DOHH2 (cell line): ENCODE results near the gene ACSL5.

Experiments
- H3F3A ChIP-seq: fragments of 200-600 bp; sonication (generic), shearing (Covaris generic); 2 replicates; pipeline ENCODE4 v1.6.0; 2016; ENCODE audit warnings: antibody characterized with exemption, mild to moderate bottlenecking; ENCODE audit not compliant: control insufficient read depth, insufficient read depth
- H3K27ac ChIP-seq: fragments of 200-600 bp; sonication (generic); 2 replicates; pipeline ENCODE4 v1.5.1; 2014; ENCODE audit warnings: low read depth, mild to moderate bottlenecking, low read length, moderate library complexity
- H3K27me3 ChIP-seq: fragments of 200-600 bp; sonication (generic); 2 replicates; pipeline ENCODE4 v1.6.1; 2014; ENCODE audit warnings: mild to moderate bottlenecking, low read length, mixed read lengths; ENCODE audit not compliant: control insufficient read depth
- H3K36me3 ChIP-seq: fragments of 200-600 bp; sonication (generic); 2 replicates; pipeline ENCODE4 v1.6.1; 2014; ENCODE audit warnings: mild to moderate bottlenecking, low read length, moderate library complexity, mixed read lengths; ENCODE audit not compliant: control insufficient read depth
- H3K4me1 ChIP-seq: fragments of 200-600 bp; sonication (generic); 2 replicates; pipeline ENCODE4 v1.6.1; 2014; ENCODE audit warnings: mild to moderate bottlenecking, low read length, mixed read lengths; ENCODE audit not compliant: control insufficient read depth
- H3K4me2 ChIP-seq: fragments of 200-600 bp; sonication (generic); 2 replicates; pipeline ENCODE4 v1.6.0; 2014; ENCODE audit warnings: mild to moderate bottlenecking, low read length, moderate library complexity
- H3K4me3 ChIP-seq: fragments of 200-600 bp; sonication (generic); 2 replicates; pipeline ENCODE4 v1.5.1; 2014; ENCODE audit warnings: mild to moderate bottlenecking, low read length, mixed read lengths
- H3K79me2 ChIP-seq: fragments of 200-600 bp; sonication (generic); 2 replicates; pipeline ENCODE4 v1.6.1; 2014; ENCODE audit warnings: mild to moderate bottlenecking, low read length, mixed read lengths; ENCODE audit not compliant: control insufficient read depth
- H3K9me2 ChIP-seq: fragments of 200-600 bp; sonication (generic); replicated peaks from 2 replicates; pipeline ENCODE4 v1.6.1; 2014; ENCODE audit warnings: mild to moderate bottlenecking, low read length, mixed read lengths; ENCODE audit not compliant: control insufficient read depth
- H3K9me3 ChIP-seq: fragments of 200-600 bp; sonication (generic); 2 replicates; pipeline ENCODE4 v1.6.1; 2014; ENCODE audit warnings: antibody characterized with exemption, low read length, mixed read lengths; ENCODE audit not compliant: control insufficient read depth, insufficient read depth
- H4K20me1 ChIP-seq: fragments of 200-600 bp; sonication (generic); 2 replicates; pipeline ENCODE4 v1.6.0; 2014; ENCODE audit warnings: low read depth, mild to moderate bottlenecking, antibody characterized with exemption, low read length, moderate library complexity; ENCODE audit not compliant: control insufficient read depth, insufficient read depth
- EZH2phosphoT487 ChIP-seq: fragments of 200-600 bp; sonication (generic); IDR thresholded peaks from 2 replicates; pipeline ENCODE4 v1.6.1; 2017; ENCODE audit warnings: borderline replicate concordance, mild to moderate bottlenecking, antibody characterized with exemption, low read length, moderate library complexity, mixed read lengths
- TF ChIP-seq, protein P1 (sequence below): fragments of 200-600 bp; sonication (generic); IDR thresholded peaks from one replicate; pipeline ENCODE4 v1.5.1; 2014; ENCODE audit warnings: antibody characterized with exemption, mild to moderate bottlenecking, low read depth, low read length; ENCODE audit not compliant: poor library complexity, severe bottlenecking

Gene ACSL5

DNA sequence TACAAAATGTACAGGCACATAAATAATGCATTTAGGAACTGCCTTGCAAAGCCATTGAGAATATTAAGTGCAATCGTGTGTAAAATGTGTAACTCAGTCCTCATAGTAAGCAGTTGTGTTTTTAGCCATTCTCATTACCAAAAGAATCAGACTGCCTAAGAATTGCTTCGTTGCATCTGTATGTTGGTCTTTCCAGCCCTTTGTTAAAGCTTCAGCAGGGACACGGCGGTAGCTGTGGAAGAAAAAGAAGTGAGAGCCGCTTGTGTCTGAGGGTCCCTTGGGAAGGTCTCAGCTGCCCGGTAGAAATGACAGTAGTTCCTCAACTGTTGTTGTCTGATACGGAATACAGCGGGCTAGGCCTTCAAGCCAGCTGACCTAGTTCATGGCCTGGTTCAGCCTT, 22.8 kb upstream of the ACSL5 start:
- Histone ChIP-seq H3K4me2 (no peak overlapping the region), H4K20me1 (no peaks in the 10 kb centered on the region)
- TF ChIP-seq EZH2phosphoT487: no peak
- TF ChIP-seq, protein P1, sequence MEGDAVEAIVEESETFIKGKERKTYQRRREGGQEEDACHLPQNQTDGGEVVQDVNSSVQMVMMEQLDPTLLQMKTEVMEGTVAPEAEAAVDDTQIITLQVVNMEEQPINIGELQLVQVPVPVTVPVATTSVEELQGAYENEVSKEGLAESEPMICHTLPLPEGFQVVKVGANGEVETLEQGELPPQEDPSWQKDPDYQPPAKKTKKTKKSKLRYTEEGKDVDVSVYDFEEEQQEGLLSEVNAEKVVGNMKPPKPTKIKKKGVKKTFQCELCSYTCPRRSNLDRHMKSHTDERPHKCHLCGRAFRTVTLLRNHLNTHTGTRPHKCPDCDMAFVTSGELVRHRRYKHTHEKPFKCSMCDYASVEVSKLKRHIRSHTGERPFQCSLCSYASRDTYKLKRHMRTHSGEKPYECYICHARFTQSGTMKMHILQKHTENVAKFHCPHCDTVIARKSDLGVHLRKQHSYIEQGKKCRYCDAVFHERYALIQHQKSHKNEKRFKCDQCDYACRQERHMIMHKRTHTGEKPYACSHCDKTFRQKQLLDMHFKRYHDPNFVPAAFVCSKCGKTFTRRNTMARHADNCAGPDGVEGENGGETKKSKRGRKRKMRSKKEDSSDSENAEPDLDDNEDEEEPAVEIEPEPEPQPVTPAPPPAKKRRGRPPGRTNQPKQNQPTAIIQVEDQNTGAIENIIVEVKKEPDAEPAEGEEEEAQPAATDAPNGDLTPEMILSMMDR: no peak

DNA sequence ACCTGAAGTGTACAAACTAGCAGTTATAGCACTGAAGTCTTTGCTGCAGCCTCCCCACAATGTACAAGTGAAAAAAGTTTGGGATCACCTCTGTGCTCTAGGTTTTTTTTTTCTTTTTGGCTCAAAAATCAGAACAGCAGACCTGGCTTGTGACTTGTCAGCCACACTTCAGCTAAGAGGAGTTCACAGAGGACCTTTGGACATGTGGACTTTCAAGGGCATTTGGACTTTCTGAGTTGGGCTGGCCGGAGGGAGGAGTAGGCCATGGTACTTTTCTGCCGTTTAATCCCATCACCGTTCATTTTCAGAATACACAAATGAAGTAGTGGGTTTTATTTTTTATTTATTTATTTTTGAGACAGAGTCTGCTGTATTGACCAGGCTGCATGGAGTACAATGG, 21.9 kb upstream of the ACSL5 start:
- H3F3A ChIP-seq: no peaks in the 10 kb centered on the region
- no peaks in the 10 kb centered on the region for H3K36me3 ChIP-seq
- H3K9me2 ChIP-seq: no peaks in the 10 kb centered on the region
- H3K4me3 ChIP-seq: no peak overlapping the region
- H3K4me2 ChIP-seq: no peak overlapping the region
- H4K20me1 ChIP-seq: no peaks in the 10 kb centered on the region
- H3K27ac ChIP-seq: no peak overlapping the region
- H3K9me3 ChIP-seq: no peaks in the 10 kb centered on the region
- no peak for TF ChIP-seq EZH2phosphoT487
- no peaks in the 10 kb centered on the region for H3K27me3 ChIP-seq
- no peaks in the 10 kb centered on the region for H3K79me2 ChIP-seq
- H3K4me1 ChIP-seq: no peaks in the 10 kb centered on the region

More for the DNA sequence above, 22.8 kb upstream of the ACSL5 start:
- H3F3A ChIP-seq: no peaks in the 10 kb centered on the region
- H3K27ac ChIP-seq: no peak overlapping the region
- no peaks in the 10 kb centered on the region for H3K36me3 ChIP-seq
- H3K4me3 ChIP-seq: no peak overlapping the region
- H3K27me3 ChIP-seq: no peaks in the 10 kb centered on the region
- no peaks in the 10 kb centered on the region for H3K9me2 ChIP-seq
- no peaks in the 10 kb centered on the region for H3K4me1 ChIP-seq
- no peaks in the 10 kb centered on the region for H3K9me3 ChIP-seq
- no peaks in the 10 kb centered on the region for H3K79me2 ChIP-seq

GRCh38 chr10:112353046-112353445, 20.9 kb upstream of the ACSL5 start:
- no peaks in the 10 kb centered on the region for H3F3A ChIP-seq
- H3K4me3 ChIP-seq: no peak overlapping the region
- H3K27me3 ChIP-seq: no peaks in the 10 kb centered on the region
- H3K36me3 ChIP-seq: no peaks in the 10 kb centered on the region
- no peaks in the 10 kb centered on the region for H3K79me2 ChIP-seq
- TF ChIP-seq, protein P1: no peak
- no peak overlapping the region for H3K27ac ChIP-seq
- H3K9me3 ChIP-seq: no peaks in the 10 kb centered on the region
- no peaks in the 10 kb centered on the region for H3K9me2 ChIP-seq
- no peaks in the 10 kb centered on the region for H3K4me1 ChIP-seq
- no peak overlapping the region for H3K4me2 ChIP-seq
- no peaks in the 10 kb centered on the region for H4K20me1 ChIP-seq

GRCh38 chr10:112356686-112357085, 17.2 kb upstream of the ACSL5 start:
- Histone ChIP-seq H3K79me2 (no peaks in the 10 kb centered on the region), H3K9me2 (no peaks in the 10 kb centered on the region), H3K4me1 (no peaks in the 10 kb centered on the region), H3F3A (no peaks in the 10 kb centered on the region), H3K9me3 (no peaks in the 10 kb centered on the region), H3K27ac (no peak overlapping the region), H3K27me3 (peaks cover 11% of the 10 kb centered on the region; the same call in 1 of the 2 replicates), H4K20me1 (no peaks in the 10 kb centered on the region), H3K4me2 (no peak overlapping the region), H3K4me3 (no peak overlapping the region), H3K36me3 (no peaks in the 10 kb centered on the region)
- TF ChIP-seq, protein P1: no peak
- TF ChIP-seq EZH2phosphoT487: no peak
